Liver (tissue), 9 donors: ENCODE data around the gene DUS4L. TPM values are rescaled to one million over a fixed set of nuclear protein-coding genes. Genes with fewer than 3 reads are reported as not detected.

Source experiments
- DNase-seq: peaks from one replicate; pipeline ENCODE4 v3.0.0-alpha.2; 2017; ENCODE audit warnings: low spot score
- H3K27ac ChIP-seq, 2 donors: one replicate each; pipeline ENCODE4 v1.7.0; 2013; ENCODE audit warnings: inconsistent platforms in 2 of 2, low read length in 2 of 2, control low read depth in 1 of 2, low read depth in 1 of 2, mild to moderate bottlenecking in 1 of 2
- H3K27me3 ChIP-seq, 4 donors: one replicate each; pipeline versions ENCODE4 v1.6.1 to v1.7.0; 2013; ENCODE audit warnings: low read length in 3 of 4, inconsistent platforms in 1 of 4, mild to moderate bottlenecking in 1 of 4, moderate library complexity in 1 of 4; ENCODE audit not compliant: control insufficient read depth in 4 of 4, insufficient read depth in 4 of 4
- H3K36me3 ChIP-seq, 4 donors: one replicate each; pipeline versions ENCODE4 v1.6.1 to v1.7.0; 2013; ENCODE audit warnings: low read length in 3 of 4, mild to moderate bottlenecking in 3 of 4, low read depth in 1 of 4, moderate library complexity in 1 of 4; ENCODE audit not compliant: control insufficient read depth in 4 of 4, insufficient read depth in 3 of 4
- H3K4me1 ChIP-seq, 4 donors: one replicate each; pipeline versions ENCODE4 v1.6.1 to v1.7.0; 2013; ENCODE audit warnings: low read length in 3 of 4, mild to moderate bottlenecking in 3 of 4, moderate library complexity in 1 of 4; ENCODE audit not compliant: control insufficient read depth in 4 of 4, insufficient read depth in 4 of 4
- H3K4me3 ChIP-seq, 3 donors: one replicate each; pipeline versions ENCODE4 v1.6.1 to v1.7.0; 2013; ENCODE audit warnings: low read length in 3 of 3, control low read depth in 1 of 3, low read depth in 1 of 3, mild to moderate bottlenecking in 1 of 3
- H3K9ac ChIP-seq, 2 donors: one replicate each; pipeline ENCODE4 v1.7.0; 2013; ENCODE audit warnings: low read length in 2 of 2, mild to moderate bottlenecking in 2 of 2, moderate library complexity in 2 of 2, control low read depth in 1 of 2, low read depth in 1 of 2
- H3K9me3 ChIP-seq, 4 donors: one replicate each; pipeline versions ENCODE4 v1.6.1 to v1.7.0; 2013; ENCODE audit warnings: low read length in 3 of 4; ENCODE audit not compliant: control insufficient read depth in 4 of 4
- ATF3 ChIP-seq: IDR thresholded peaks from 2 replicates; pipeline ENCODE4 v1.6.1; 2016; ENCODE audit warnings: antibody characterized with exemption
- EGR1 ChIP-seq, 2 donors: IDR thresholded peaks; 2 replicates each; pipeline ENCODE4 v1.6.1; 2016 to 2018; ENCODE audit warnings: antibody characterized with exemption in 2 of 2, low read depth in 2 of 2
- FOXA2 ChIP-seq: IDR thresholded peaks from 2 replicates; pipeline ENCODE4 v1.6.1; 2016; ENCODE audit warnings: antibody characterized with exemption
- GABPA ChIP-seq, 2 donors: IDR thresholded peaks in 1 of 2; conservative IDR thresholded peaks in 1 of 2; 2 replicates each; pipeline ENCODE4 v1.6.1; 2016; ENCODE audit warnings: antibody characterized with exemption in 2 of 2, mild to moderate bottlenecking in 1 of 2, moderate library complexity in 1 of 2
- HNF4A ChIP-seq, 2 donors: conservative IDR thresholded peaks; 2 replicates each; pipeline ENCODE4 v1.6.1; 2016; ENCODE audit warnings: antibody characterized with exemption in 2 of 2, mild to moderate bottlenecking in 2 of 2
- HNF4G ChIP-seq: IDR thresholded peaks from 2 replicates; pipeline ENCODE4 v1.6.1; 2016; ENCODE audit warnings: antibody characterized with exemption
- JUND ChIP-seq, 2 donors: IDR thresholded peaks; 2 replicates each; pipeline ENCODE4 v1.6.1; 2016; ENCODE audit warnings: antibody characterized with exemption in 2 of 2
- REST ChIP-seq: IDR thresholded peaks from 2 replicates; pipeline ENCODE4 v1.6.1; 2016; ENCODE audit warnings: antibody characterized with exemption, mild to moderate bottlenecking
- RXRA ChIP-seq, 2 donors: IDR thresholded peaks; 2 replicates each; pipeline ENCODE4 v1.6.1; 2017 to 2018; ENCODE audit warnings: antibody characterized with exemption in 2 of 2, mild to moderate bottlenecking in 1 of 2
- SP1 ChIP-seq: IDR thresholded peaks from 2 replicates; pipeline ENCODE4 v1.6.1; 2018; ENCODE audit warnings: antibody characterized with exemption, mild to moderate bottlenecking
- TAF1 ChIP-seq: conservative IDR thresholded peaks from 2 replicates; pipeline ENCODE4 v1.6.1; 2016; ENCODE audit warnings: antibody characterized with exemption, mild to moderate bottlenecking
- YY1 ChIP-seq: IDR thresholded peaks from 2 replicates; pipeline ENCODE4 v1.6.1; 2016; ENCODE audit warnings: antibody characterized with exemption, mild to moderate bottlenecking
- WGBS: extraction: QIAGEN DNeasy Blood & Tissue Kit; methylation state at CpG from one replicate; pipeline ENCODE4 v1.1.7; 2013; 5-methylcytosine and 5-hydroxymethylcytosine counted together
- polyA plus RNA-seq, 2 donors: library from polyadenylated mRNA; stranded (reverse) in 1 of 2; unstranded in 1 of 2; fragments of 200-250 nt in 1 of 2; fragments of >200 nt in 1 of 2; fragmentation: Nextera tagmentation in 1 of 2; extraction: Ambion mirVana in 1 of 2; gene quantifications; one replicate each; pipeline versions ENCODE4 v1.2.1 to v1.2.3, GENCODE V29; 2013 to 2015
- total RNA-seq, 2 donors: library from RNA; depleted of rRNA; stranded (reverse); fragments of >200 nt; gene quantifications; one replicate each; pipeline ENCODE4 v1.2.3, GENCODE V29; 2014
- donor health status: healthy.
- donor health status: healthy.
- donor health status: healthy.
- donor health status: healthy.
- donor health status: healthy.

The DUS4L gene
- total RNA-seq (1 to 10 TPM; 3.6 to 5.3 TPM), polyA plus RNA-seq (1 to 10 TPM; 1.9 to 3.4 TPM)

- Histone ChIP-seq H3K4me3 (peak within 1 kb of the TSS; percentile 93 to 95 (median 95)), H3K36me3 (no peaks in the 10 kb centered on the region), H3K4me1 (peaks cover 0 to 20% (median 13%) of the 10 kb centered on the region in 4 donors), H3K27me3 (no peaks in the 10 kb centered on the region), H3K9me3 (no peaks in the 10 kb centered on the region), H3K27ac (peak within 1 kb of the TSS; percentile 89 to 90), H3K9ac (peak within 1 kb of the TSS; percentile 39 to 84)
- TF ChIP-seq GABPA (IDR thresholded peaks at IDR 0.05 in 1 of 2, conservative IDR thresholded peaks at IDR 0.05 in 1 of 2) (peak in 1 of 2 donors; percentile 58), REST (peak; percentile 16), HNF4A (conservative IDR thresholded peaks at IDR 0.05) (no peak), ATF3 (peak; percentile 67), JUND (IDR thresholded peaks at IDR 0.05) (peak in 1 of 2 donors; percentile 36), RXRA (IDR thresholded peaks at IDR 0.05) (no peak), EGR1 (IDR thresholded peaks at IDR 0.05; ENCODE audit: low read depth in 2 of 2) (peak; percentile 17 to 80), TAF1 (no peak), YY1 (peak; percentile 95), SP1 (peak; percentile 57)
- peak; percentile 95 for DNase-seq
- under 1% methylated on average over 55 of the region's 55 CpGs for WGBS
Observed at GRCh38 chr7:107563775-107564552, at the start of gene DUS4L, which contains the start of gene COG5. Gene DUS4L (plus strand): TSS chr7:107563971. CDS start chr7:107567071, 3,100 bp downstream. Gene COG5 (minus strand): TSS chr7:107563920. CDS start chr7:107563896, 24 bp downstream.

- WGBS, result 98% methylated on average over 2 of the region's 2 CpGs
- Histone ChIP-seq H3K4me1 (no peaks in the 10 kb centered on the region), H3K9me3 (no peaks in the 10 kb centered on the region), H3K4me3 (no peak overlapping the region), H3K36me3 (peaks cover 0 to 4% (median 0%) of the 10 kb centered on the region in 4 donors), H3K9ac (no peak overlapping the region), H3K27me3 (no peaks in the 10 kb centered on the region), H3K27ac (no peak overlapping the region)
- no peak for DNase-seq
- TF ChIP-seq ATF3, result no peak
Observed at GRCh38 chr7:107526672-107527071, 37.1 kb upstream of the DUS4L start.

GRCh38 chr7:107527196-107527595 is 36.6 kb upstream of the DUS4L start:
- no peaks in the 10 kb centered on the region for H3K27me3 ChIP-seq
- H3K36me3 ChIP-seq, result peaks cover 0 to 4% (median 0%) of the 10 kb centered on the region in 4 donors
- no peak for DNase-seq
- no peaks in the 10 kb centered on the region for H3K9me3 ChIP-seq
- no peak overlapping the region for H3K4me3 ChIP-seq
- H3K27ac ChIP-seq, result no peak overlapping the region
- 94% methylated on average over 3 of the region's 3 CpGs for WGBS
- no peaks in the 10 kb centered on the region for H3K4me1 ChIP-seq
- TF ChIP-seq YY1 (no peak), EGR1 (IDR thresholded peaks at IDR 0.05; ENCODE audit: low read depth in 2 of 2) (no peak), GABPA (IDR thresholded peaks at IDR 0.05 in 1 of 2, conservative IDR thresholded peaks at IDR 0.05 in 1 of 2) (no peak), RXRA (IDR thresholded peaks at IDR 0.05) (no peak), REST (no peak), FOXA2 (no peak), HNF4G (no peak)
- no peak overlapping the region for H3K9ac ChIP-seq
